Activated naive CD4-positive, alpha-beta T cell treated with anti-CD3 and anti-CD28 coated beads, Interleukin-2, amount 50 U/mL, for 72 hours (primary cell): ENCODE data around the gene CTLA4. TPM values are rescaled to one million over a fixed set of nuclear protein-coding genes. Genes with fewer than 3 reads are reported as not detected.

ENCODE experiments used
- ATAC-seq, 2 donors: fragments of 150-1000 bp; cut with Tn5 transposase; 2 replicates each; pipeline ENCODE4 v1.10.0; 2021; ENCODE audit warnings: mild to moderate bottlenecking in 2 of 2, moderate library complexity in 2 of 2
- DNase-seq, 2 donors: peaks; one replicate each; pipeline ENCODE4 v3.0.0; 2021 to 2022; ENCODE audit warnings: low spot score in 2 of 2
- H3K27ac Mint-ChIP-seq, 2 donors: one replicate each; pipeline ENCODE4 v1.8.0; 2022; ENCODE audit warnings: mild to moderate bottlenecking in 2 of 2, mixed read lengths in 2 of 2
- H3K36me3 Mint-ChIP-seq, 2 donors: one replicate each; pipeline ENCODE4 v1.8.0; 2022; ENCODE audit warnings: mixed read lengths in 2 of 2
- H3K9me3 Mint-ChIP-seq, 2 donors: one replicate each; pipeline ENCODE4 v1.8.0; 2022; ENCODE audit warnings: mixed read lengths in 2 of 2
- total RNA-seq, 2 donors: library from RNA; stranded (reverse); gene quantifications; one replicate each; pipeline ENCODE4 v1.2.3, GENCODE V29; 2022

Gene CTLA4
- total RNA-seq, 2 donors from 2014 or later: 55.0 to 61.7 TPM

GRCh38 chr2:203897544-203897943, 30.0 kb downstream of the CTLA4 start:
- H3K9me3 Mint-ChIP-seq: peaks cover 12 to 20% of the 10 kb centered on the region in 2 donors
- DNase-seq: no peak
- no peak for ATAC-seq
- no peak overlapping the region for H3K27ac Mint-ChIP-seq
- peaks cover 11 to 36% of the 10 kb centered on the region in 2 donors for H3K36me3 Mint-ChIP-seq

GRCh38 chr2:203898657-203899056, 31.1 kb downstream of the CTLA4 start:
- DNase-seq (no peak), ATAC-seq (no peak)
- Mint-ChIP-seq H3K9me3 (peaks cover 12 to 21% of the 10 kb centered on the region in 2 donors), H3K27ac (peak overlapping the region in 1 of 2 donors; percentile 20), H3K36me3 (peaks cover 11 to 39% of the 10 kb centered on the region in 2 donors)

GRCh38 chr2:203900253-203900652, 32.7 kb downstream of the CTLA4 start:
- ATAC-seq (no peak), DNase-seq (no peak)
- peaks cover 11 to 45% of the 10 kb centered on the region in 2 donors for H3K36me3 Mint-ChIP-seq
- peaks cover 12 to 21% of the 10 kb centered on the region in 2 donors for H3K9me3 Mint-ChIP-seq
- H3K27ac Mint-ChIP-seq: no peak overlapping the region

- DNase-seq: no peak
- Mint-ChIP-seq H3K36me3 (peaks cover 11 to 42% of the 10 kb centered on the region in 2 donors), H3K9me3 (peaks cover 12 to 25% of the 10 kb centered on the region in 2 donors), H3K27ac (no peak overlapping the region)
- ATAC-seq: no peak
These were observed 36.5 kb downstream of the CTLA4 start for GRCh38 chr2:203904022-203904421.

GRCh38 chr2:203905656-203906055, 38.1 kb downstream of the CTLA4 start:
- Mint-ChIP-seq H3K9me3 (peaks cover 10 to 19% of the 10 kb centered on the region in 2 donors), H3K36me3 (peaks cover 8 to 29% of the 10 kb centered on the region in 2 donors), H3K27ac (no peak overlapping the region)
- ATAC-seq (no peak), DNase-seq (no peak)

GRCh38 chr2:203908066-203908796, 40.7 kb downstream of the CTLA4 start:
- peaks cover 0 to 4% of the 10 kb centered on the region in 2 donors for H3K9me3 Mint-ChIP-seq
- peak in 1 of 2 donors; percentile 58 for ATAC-seq
- H3K36me3 Mint-ChIP-seq: peaks cover 0 to 8% of the 10 kb centered on the region in 2 donors
- no peak overlapping the region for H3K27ac Mint-ChIP-seq
- DNase-seq: no peak

- Mint-ChIP-seq H3K36me3 (peaks cover 0 to 8% of the 10 kb centered on the region in 2 donors), H3K9me3 (peaks cover 0 to 4% of the 10 kb centered on the region in 2 donors), H3K27ac (peak overlapping the region in 1 of 2 donors; percentile 57)
- ATAC-seq: no peak
- DNase-seq: no peak
These were observed 41.2 kb downstream of the CTLA4 start for GRCh38 chr2:203908797-203909185.

GRCh38 chr2:203909261-203909967, 41.8 kb downstream of the CTLA4 start:
- Mint-ChIP-seq H3K9me3 (peaks cover 0 to 4% of the 10 kb centered on the region in 2 donors), H3K27ac (peak overlapping the region in 1 of 2 donors; percentile 57), H3K36me3 (peaks cover 0 to 8% of the 10 kb centered on the region in 2 donors)
- no peak for DNase-seq
- peak; percentile 61 to 75 for ATAC-seq

GRCh38 chr2:203909974-203910373, 42.4 kb downstream of the CTLA4 start:
- Mint-ChIP-seq H3K9me3 (peaks cover 0 to 4% of the 10 kb centered on the region in 2 donors), H3K36me3 (peaks cover 0 to 5% of the 10 kb centered on the region in 2 donors), H3K27ac (peak overlapping the region; percentile 57 to 81)
- ATAC-seq (peak; percentile 73 to 80), DNase-seq (no peak)

- ATAC-seq (no peak), DNase-seq (no peak)
- no peak overlapping the region for H3K27ac Mint-ChIP-seq
- H3K9me3 Mint-ChIP-seq: no peaks in the 10 kb centered on the region
- H3K36me3 Mint-ChIP-seq: no peaks in the 10 kb centered on the region
These were observed 46.4 kb downstream of the CTLA4 start for GRCh38 chr2:203913947-203914346.

- ATAC-seq: no peak
- no peak overlapping the region for H3K27ac Mint-ChIP-seq
These were observed 47.1 kb downstream of the CTLA4 start for GRCh38 chr2:203914546-203915182.

GRCh38 chr2:203915256-203915655, 47.7 kb downstream of the CTLA4 start:
- Mint-ChIP-seq H3K27ac (no peak overlapping the region), H3K36me3 (no peaks in the 10 kb centered on the region), H3K9me3 (no peaks in the 10 kb centered on the region)
- DNase-seq (no peak), ATAC-seq (no peak)

More at GRCh38 chr2:203914546-203915182, 47.1 kb downstream of the CTLA4 start:
- H3K36me3 Mint-ChIP-seq: no peaks in the 10 kb centered on the region
- no peak for DNase-seq
- H3K9me3 Mint-ChIP-seq: no peaks in the 10 kb centered on the region

- H3K9me3 Mint-ChIP-seq: no peaks in the 10 kb centered on the region
- no peaks in the 10 kb centered on the region for H3K36me3 Mint-ChIP-seq
- no peak overlapping the region for H3K27ac Mint-ChIP-seq
- no peak for DNase-seq
- peak in 1 of 2 donors; percentile 72 for ATAC-seq
These were observed 49.2 kb downstream of the CTLA4 start for GRCh38 chr2:203916756-203917155.

GRCh38 chr2:203918264-203918663, 50.7 kb downstream of the CTLA4 start:
- Mint-ChIP-seq H3K36me3 (no peaks in the 10 kb centered on the region), H3K27ac (no peak overlapping the region), H3K9me3 (no peaks in the 10 kb centered on the region)
- ATAC-seq (peak in 1 of 2 donors; percentile 66), DNase-seq (no peak)

GRCh38 chr2:203918839-203919238, 51.3 kb downstream of the CTLA4 start:
- no peaks in the 10 kb centered on the region for H3K36me3 Mint-ChIP-seq
- no peaks in the 10 kb centered on the region for H3K9me3 Mint-ChIP-seq
- no peak overlapping the region for H3K27ac Mint-ChIP-seq
- DNase-seq (no peak), ATAC-seq (no peak)
